Muscle of back (tissue), 11 donors: ENCODE results near the gene DLEC1. TPM values are rescaled to one million over a fixed set of nuclear protein-coding genes. Genes with fewer than 3 reads are reported as not detected.

ENCODE experiments used
- DNase-seq, 3 donors: peaks; one replicate each; pipeline versions ENCODE4 v3.0.0 to v3.0.0-alpha.2; 2013
- polyA plus RNA-seq, 10 donors: library from polyadenylated mRNA; unstranded; fragments of 120-200 nt; gene quantifications; one replicate each; pipeline ENCODE4 v1.2.1, GENCODE V29; 2013; ENCODE audit not compliant: insufficient read length in 10 of 10

DLEC1 gene
- polyA plus RNA-seq, 10 donors = 0.22 to 1.2 (median 0.40) TPM

DNA sequence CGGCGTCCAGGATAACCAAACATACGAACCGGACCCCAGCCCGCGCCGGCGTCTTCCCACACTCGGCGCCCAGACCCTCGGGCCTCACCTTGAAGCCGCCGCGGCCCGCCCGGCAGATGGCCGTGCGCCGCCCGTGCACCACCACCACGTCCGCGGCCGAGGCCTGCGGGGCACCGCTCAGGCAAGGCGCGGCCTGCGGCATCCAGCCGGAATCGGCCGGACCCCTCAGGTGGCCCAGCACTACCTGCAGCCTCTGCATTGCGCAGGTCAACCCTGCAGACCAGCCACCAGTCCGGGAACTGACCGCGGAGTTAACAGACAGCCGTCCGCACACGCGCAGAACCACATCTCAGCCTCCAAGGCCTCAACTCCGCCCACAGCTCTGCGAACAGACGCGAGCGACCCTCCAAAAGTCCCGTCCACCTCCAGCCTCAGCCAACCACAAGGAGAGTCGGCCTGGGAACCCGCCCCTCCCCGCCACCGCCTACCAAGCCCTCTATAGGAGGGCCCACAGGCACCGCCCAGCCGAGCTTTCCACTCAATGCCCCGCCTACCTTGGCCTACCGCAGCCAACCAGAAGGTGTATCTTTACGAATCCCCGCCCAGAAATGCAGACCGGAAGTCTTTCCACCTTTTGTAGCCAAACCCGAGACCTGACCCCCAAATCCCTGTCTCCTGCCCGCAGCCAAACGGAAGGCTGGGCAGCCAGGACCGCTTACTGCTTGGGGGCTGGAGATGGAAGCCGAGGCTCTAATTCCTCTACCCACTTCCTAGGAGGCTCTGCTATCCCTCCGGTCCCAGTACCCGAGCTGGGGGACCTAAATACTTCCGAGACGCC, 98.0 kb downstream of the DLEC1 start, which contains the start of gene ACAA1:
TSS of gene ACAA1 (minus strand) at position 351 of the 838 bp plus-strand sequence. CDS start at position 259, 92 bp downstream.
- DNase-seq = peak; percentile 99 to 100 (median 99)

DNA sequence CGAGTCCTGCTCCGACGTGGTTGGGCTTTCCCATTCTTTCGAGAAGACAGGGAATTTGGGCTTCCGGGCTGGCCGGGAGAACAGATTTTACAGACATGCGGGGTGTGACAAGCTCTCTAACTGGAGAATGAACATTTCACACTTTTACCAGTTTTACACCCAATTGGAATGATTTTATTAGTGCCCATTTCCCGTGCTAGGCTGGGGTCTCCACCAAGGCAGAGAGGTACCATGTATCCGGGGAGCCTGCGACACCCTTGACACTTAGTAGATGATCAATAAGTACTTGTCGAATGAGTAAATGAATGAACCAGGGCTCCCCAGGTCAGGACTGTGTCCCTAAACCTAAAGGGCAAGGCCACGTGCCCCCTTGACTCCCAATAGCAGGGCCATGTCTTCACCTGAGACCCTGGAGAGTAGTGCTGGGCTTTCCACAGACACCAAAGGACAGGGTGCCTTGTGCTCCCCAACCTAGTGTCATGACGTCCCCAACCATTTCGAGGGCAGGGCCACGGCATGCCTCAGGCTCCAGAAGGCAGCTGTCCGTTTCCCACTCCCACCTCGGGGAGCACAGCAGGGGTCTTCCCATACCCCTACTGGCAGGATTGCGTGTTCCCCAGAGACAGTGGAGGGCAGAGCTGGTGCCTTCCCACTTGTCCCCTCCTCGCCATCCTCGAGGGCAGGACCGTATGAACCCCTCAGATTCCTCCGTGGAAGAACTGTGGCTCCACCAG, 98.8 kb downstream of the DLEC1 start:
- DNase-seq = peak in 2 of 3 donors; percentile 14 to 36

DNA sequence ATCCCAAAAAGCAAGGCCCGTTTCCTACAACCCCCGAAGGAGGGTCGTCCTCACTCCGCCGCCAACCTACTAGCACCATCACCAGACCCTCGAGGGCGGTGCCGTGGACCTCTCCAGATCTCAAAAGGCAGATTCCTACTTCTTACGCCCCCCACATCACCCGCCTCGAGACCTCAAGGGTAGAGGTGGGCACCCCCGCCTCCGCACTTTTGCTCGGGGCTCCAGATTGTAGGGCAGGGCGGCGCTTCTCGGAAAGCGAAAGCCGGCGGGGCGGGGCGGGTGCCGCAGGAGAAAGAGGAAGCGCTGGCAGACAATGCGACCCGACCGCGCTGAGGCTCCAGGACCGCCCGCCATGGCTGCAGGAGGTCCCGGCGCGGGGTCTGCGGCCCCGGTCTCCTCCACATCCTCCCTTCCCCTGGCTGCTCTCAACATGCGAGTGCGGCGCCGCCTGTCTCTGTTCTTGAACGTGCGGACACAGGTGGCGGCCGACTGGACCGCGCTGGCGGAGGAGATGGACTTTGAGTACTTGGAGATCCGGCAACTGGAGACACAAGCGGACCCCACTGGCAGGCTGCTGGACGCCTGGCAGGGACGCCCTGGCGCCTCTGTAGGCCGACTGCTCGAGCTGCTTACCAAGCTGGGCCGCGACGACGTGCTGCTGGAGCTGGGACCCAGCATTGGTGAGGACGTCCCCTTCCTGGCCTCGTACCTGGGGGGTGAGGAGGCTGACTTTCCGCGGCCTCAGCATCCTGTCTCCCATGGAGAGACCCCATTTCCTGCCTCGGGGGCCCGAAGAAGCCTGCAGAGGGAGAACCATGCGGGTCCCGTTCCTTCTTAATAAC, 99.6 kb downstream of the DLEC1 start, which contains the start of gene MYD88:
TSS of gene MYD88 (plus strand) at position 313 of the 842 bp plus-strand sequence. CDS start at position 353, 40 bp downstream.
- peak; percentile 49 to 92 (median 78) for DNase-seq

DNA sequence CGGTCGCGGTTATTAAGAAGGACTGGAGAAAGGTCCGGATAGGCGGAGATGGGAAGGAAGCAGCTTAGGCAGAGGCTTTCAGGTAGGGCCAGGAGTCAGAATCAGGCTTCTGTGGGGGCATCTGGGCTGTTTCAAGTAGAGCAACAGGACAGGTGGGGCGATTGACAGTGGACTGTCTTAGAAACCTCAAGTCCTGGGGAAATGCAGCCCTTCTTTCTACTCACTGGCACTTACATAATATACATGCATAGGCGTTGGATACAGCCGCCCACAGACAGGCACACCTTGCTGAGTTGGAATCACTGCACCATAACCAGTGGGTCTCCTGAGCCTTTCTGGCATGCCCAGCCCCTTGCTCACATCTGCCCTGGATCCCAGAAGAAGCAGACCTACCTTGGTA, 100.2 kb downstream of the DLEC1 start:
- DNase-seq = no peak

DNA sequence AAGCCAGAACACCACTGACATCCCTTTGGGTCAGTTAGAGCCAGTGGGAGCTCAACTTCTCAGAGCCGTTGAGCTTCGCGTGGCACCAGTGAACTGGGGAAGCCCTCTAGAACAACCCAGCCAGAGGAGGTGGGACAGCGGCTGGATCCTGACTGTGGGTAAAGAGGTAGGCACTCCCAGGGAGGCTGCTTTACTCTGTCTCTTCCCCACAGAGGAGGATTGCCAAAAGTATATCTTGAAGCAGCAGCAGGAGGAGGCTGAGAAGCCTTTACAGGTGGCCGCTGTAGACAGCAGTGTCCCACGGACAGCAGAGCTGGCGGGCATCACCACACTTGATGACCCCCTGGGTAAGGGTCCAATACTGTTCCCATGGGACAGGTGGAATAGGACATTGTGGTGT, 100.6 kb downstream of the DLEC1 start:
- no peak for DNase-seq

DNA sequence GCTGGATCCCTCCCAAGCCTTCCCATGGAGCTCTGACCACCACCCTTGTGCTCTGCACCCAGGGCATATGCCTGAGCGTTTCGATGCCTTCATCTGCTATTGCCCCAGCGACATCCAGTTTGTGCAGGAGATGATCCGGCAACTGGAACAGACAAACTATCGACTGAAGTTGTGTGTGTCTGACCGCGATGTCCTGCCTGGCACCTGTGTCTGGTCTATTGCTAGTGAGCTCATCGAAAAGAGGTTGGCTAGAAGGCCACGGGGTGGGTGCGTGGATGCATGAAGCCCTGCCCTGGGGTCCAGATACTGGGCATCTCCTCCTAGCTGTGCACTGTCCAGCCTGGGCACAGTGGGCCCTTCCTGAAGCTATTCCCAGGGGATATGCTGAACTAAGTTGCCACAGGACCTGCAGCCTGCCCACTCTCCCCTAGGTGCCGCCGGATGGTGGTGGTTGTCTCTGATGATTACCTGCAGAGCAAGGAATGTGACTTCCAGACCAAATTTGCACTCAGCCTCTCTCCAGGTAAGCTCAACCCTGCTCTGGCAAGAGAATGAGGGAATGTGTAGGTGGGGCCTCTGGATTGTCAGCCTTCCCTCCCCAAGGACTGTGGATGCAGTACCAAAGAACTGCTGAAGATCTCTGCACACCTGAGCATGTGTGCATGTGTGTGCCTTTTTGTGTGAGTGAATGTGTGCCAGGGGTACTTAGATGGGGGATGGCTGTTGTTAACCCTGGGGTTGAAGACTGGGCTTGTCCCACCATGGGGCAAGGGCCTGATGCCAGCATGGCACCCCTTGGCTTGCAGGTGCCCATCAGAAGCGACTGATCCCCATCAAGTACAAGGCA, 101.5 kb downstream of the DLEC1 start:
- DNase-seq = no peak

DNA sequence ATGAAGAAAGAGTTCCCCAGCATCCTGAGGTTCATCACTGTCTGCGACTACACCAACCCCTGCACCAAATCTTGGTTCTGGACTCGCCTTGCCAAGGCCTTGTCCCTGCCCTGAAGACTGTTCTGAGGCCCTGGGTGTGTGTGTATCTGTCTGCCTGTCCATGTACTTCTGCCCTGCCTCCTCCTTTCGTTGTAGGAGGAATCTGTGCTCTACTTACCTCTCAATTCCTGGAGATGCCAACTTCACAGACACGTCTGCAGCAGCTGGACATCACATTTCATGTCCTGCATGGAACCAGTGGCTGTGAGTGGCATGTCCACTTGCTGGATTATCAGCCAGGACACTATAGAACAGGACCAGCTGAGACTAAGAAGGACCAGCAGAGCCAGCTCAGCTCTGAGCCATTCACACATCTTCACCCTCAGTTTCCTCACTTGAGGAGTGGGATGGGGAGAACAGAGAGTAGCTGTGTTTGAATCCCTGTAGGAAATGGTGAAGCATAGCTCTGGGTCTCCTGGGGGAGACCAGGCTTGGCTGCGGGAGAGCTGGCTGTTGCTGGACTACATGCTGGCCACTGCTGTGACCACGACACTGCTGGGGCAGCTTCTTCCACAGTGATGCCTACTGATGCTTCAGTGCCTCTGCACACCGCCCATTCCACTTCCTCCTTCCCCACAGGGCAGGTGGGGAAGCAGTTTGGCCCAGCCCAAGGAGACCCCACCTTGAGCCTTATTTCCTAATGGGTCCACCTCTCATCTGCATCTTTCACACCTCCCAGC, 102.4 kb downstream of the DLEC1 start:
- no peak for DNase-seq

DNA sequence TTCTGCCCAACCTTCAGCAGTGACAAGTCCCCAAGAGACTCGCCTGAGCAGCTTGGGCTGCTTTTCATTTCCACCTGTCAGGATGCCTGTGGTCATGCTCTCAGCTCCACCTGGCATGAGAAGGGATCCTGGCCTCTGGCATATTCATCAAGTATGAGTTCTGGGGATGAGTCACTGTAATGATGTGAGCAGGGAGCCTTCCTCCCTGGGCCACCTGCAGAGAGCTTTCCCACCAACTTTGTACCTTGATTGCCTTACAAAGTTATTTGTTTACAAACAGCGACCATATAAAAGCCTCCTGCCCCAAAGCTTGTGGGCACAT, 102.9 kb downstream of the DLEC1 start:
- no peak for DNase-seq

DNA sequence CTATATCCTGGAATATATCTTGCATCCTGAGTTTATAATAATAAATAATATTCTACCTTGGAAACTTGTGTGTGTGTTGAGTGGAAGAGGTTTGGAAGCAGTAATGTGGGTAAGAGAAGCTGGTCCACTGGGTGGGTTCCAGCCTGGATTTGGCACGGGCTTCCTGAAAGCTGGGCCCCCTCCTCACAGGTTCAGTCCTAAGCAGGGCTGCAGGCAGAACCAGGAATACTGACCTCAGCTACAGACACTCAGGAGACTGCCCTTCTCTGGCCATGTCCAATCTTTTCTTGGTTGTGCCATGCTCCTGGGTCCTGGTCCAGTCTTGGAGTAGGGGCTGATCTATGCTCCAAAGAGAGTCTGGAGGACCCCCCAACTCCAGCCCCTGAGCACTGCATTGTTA, 104.0 kb downstream of the DLEC1 start:
- DNase-seq = no peak

DNA sequence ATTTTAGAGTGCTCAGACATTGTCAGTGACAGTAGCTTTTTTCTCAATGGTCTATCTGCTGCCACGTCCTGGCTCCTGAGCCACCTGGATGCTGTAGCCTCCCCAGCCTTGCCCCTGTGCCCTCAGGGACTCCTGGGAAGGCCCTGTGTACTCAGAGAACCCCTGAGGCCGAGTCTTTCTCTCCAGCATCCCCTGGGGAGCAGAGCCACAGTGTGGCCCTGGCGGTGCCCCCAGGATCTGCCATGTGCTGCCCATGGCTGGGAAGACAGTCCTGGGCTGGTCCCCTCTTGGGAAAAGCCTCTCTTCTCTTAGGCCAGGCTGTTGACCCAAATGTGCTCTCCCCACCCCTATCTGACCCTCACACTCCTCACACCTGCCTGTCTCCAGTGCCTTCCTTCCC, 104.5 kb downstream of the DLEC1 start:
- DNase-seq = no peak

DNA sequence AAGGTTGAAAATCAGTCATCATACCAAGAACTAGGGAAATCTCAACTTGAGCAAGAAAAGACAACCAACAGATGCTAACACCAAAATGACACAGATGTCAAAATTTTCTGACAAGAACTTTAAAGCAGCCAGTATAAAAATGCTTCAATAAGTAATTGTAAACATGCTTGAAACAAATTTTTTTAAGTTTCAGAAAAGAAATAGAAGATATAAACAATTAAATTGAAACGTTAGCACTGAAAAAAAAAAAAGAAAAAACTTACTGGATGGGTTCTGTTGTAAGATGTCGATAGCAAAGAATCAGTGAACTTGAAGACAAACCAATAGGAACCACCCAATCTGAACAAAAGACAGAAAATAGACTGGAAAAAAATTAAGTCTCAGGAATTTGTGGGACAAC, 107.5 kb downstream of the DLEC1 start:
- no peak for DNase-seq

DNA sequence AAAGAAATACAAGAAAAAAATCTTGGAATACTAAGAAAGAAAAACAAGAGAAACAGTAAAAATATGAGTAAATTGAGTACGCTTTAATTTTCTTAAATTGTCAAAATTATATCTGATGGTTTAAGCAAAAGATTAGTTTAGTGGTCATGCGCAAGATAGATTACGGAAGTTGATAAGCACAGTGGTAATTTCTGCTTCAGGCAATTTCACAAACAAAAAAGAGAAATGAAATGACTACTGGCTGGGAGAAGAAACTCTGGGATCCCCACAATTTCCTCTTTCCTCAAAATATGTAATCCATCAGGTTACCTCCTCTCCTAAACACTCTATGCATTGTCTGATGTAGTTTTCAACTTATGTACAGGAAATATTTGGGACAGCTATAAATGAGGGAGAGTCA, 108.4 kb downstream of the DLEC1 start:
- no peak for DNase-seq

DNA sequence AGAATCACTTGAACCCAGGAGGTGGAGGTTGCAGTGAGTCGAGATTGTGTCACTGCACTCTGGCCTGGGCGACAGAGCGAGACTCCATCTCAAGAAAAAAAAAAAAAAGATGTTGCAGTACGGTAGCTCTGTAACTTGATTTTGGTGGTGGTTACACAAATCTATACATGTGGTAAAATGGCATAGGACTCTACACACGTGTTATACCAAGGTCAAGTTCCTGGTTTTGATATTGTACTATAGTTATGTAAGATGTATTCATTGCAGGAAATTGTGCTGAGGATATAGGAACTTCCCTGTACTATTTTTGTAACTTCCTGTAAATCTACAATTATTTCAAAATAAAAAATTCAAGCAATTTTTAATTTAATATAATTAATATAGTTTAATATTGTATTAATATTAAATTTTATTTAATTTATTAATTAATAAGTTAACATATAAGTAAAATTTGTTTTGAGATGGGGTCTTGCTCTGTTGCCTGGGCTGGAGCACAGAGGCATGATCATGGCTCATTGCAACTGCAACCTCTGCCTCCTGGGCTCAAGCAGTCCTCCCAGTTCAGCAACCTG, 109.4 kb downstream of the DLEC1 start:
- DNase-seq = no peak

DNA sequence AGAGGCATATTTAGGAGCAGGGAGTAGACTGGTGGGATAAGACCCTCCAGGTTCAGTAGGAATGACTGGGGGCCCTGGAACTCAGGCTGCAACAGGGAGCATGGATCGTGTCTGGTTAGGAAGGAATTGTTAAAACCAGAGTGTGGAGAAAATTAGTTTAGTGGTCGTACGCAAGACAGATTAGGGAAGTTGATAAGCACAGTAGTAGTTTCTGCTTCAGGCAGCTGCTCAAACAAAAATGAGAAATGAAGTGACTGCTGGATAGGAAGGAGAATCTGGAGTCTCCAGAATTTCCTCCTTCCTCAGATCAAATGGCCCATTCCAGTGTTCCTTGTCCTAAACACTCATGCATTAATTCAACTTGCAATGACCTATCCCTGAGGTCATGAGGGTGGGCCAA, 110.7 kb downstream of the DLEC1 start:
- DNase-seq = no peak

DNA sequence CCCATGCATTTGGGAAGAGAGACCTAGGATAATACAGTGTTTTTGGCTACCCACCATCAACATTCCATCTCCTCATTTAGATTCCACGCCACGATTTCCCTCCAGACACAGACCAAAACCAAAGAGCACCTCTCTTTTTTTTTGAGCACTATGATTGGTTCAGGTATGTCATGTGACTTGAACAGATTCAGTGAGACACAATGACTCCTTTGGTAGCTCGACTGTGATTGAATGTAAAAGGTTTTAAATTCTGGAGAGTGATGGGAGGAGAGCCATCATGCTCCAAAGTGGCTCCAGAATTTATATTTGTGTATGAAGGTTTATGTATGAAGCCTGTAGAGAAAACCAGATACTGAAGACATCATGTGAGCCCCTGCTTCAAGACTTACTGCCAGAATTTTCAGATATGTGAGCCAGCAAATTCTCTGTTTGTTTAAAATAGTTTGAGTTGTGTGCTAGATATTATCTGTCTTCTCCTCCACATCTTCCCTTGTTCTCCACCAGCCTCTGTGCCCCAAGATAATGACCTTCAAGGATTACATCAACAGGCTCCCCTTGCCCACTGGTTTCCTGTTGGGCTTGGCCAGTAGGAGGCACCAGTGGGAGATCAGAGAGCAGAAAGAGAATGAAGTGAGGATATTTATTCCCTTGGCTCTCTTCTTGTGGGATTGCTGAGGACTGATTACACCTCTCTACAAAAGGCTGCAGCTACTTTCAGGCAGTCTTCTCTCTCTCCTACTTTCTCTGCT, 111.9 kb downstream of the DLEC1 start:
- DNase-seq = no peak

DNA sequence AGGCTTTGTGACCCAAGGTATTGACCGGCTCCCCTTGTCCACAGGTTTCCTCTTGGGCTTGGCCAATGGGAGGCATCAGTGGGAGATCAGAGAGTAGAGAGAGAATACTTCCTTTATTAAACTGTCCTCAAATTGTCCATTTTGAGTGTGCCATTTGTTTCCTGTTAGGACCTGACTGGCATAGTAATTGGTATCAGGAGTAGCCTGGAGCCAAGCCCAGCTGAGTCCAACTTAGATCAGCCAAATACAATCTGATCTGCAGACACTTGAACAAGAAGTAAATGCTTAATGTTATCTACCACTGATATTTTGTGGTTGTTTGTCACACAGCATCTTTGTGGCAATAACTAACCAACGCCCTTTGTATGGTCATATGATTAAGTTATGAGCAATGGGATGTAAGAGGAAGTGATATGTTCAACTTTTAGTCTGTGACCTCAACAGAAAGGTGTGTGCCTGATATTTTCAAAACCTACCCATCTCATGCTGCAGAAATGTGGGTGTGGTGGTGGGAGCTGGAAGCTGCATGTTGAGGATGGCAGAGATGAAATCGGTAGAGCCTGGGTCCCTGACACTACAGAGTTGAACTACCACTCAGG, 112.8 kb downstream of the DLEC1 start:
- no peak for DNase-seq

DNA sequence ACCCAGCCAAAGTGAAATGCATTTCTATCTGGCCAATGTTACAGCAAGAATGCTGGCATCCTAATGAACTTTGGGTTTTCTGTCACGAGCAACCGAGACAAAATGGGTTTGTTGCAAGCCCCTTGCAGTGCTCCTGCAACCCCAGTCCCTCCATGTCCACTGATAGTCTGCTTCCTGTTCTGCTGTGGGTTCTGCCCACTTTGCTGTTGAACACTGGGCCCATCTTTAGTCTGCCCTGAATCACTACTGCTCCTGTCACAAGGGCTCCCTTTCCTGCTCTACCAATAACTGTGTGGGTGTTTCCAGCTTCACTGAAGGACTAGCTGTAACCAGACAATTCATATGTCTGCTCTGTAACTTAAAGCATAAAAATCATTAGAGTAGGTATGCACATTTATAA, 113.6 kb downstream of the DLEC1 start:
- no peak for DNase-seq

DNA sequence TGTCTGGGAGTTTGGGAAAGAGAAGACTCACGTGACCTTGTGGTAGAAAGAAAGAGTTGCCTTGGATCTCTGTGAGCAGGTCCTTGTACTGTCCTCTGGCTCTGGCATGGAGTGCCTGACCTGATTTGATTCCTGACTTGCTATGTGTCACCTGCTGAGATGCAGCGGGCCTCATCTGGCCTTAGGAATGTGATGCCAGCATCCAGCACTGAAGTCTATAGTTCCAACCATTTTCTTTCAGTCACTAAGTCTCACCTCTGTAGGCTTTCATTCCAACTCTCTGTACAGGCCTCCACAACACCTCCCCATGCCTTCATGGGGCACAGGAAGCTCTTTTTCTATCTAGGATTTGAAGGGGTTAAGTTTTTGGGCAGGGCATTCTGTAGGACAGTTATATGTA, 114.2 kb downstream of the DLEC1 start:
- DNase-seq = no peak

DNA sequence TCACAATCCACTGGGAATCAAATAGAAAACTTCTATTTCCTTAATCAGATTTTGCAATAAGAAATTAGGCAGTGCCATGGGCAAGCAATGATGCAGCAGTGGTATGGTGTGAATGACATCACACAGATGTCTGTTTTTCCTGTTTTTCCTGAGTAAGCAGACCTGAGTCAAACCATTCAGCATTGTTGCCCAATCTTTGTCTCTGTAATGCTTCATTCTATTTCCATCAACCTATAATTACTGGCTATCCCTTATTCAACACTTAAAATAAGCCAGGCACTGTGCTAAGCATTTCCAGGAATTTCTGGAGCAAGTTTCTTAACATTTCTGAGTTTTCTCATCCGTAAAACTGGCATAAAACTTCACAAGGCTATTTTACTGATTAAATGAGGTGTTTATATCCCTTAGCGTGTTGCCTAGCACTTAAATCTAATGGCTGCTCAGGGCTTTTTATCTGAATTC, 115.1 kb downstream of the DLEC1 start:
- DNase-seq = no peak
